NCI-H2196 (cell line): ENCODE measurements around the gene PYGL.
"Not testable (repeated sequence)": the region's sequence is repeated elsewhere in the genome, so short reads cannot be mapped to it uniquely, and the experiment has no call there.

ENCODE experiments used
- DNase-seq: peaks from one replicate; lab custom pipeline; 2025; ENCODE audit not compliant: unreplicated experiment; lab: John Stamatoyannopoulos, UW

PYGL gene

DNA sequence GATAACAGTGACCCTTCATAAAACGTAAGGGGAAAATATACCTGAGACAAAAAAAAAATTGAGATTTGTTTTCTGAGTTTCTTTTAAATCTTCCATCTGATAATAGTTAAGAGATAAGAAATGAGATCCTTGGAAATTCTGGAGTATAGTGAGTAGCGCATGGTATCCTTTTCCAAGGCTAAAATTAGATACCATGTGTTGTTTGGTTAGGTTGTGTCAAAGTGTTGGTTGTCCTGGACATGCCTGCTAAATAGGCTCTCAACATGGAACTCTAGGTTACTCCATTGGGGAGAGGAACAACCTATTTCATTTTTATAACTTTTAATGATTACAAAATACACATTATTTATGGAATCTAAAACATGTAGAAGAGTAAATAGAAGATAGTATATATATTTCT lies 14.8 kb downstream of the PYGL start:
- DNase-seq, result no peak

DNA sequence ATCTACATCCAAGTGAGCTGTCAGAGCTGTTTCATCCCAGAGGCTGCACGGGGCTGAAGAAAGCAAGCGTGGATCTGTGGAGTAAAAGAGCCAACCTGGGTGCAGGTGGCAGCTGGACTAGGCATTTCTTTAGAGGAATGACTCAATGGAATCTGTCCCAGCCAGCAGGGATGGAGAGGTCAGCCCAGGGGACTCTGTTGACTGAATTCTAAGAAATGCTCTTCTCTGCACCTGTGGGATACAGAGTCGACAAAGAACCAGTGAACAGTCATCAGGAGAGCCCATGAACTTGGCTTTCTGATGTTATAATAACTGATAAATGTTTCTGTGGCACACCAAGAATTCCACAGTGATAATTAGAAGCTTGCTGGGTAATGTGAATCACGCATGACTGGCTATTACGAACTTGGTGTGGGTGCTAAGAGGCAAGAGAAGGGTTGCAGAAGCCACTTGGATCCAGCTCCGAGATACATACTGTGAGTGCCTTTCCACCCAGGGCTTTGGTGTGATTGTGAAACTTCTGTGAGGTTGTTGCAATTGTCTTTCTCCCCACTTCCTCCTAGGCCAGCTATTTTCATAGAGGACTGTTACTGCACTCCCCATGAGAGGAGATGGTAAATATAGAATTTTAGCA lies 16.2 kb downstream of the PYGL start:
- DNase-seq, result no peak

DNA sequence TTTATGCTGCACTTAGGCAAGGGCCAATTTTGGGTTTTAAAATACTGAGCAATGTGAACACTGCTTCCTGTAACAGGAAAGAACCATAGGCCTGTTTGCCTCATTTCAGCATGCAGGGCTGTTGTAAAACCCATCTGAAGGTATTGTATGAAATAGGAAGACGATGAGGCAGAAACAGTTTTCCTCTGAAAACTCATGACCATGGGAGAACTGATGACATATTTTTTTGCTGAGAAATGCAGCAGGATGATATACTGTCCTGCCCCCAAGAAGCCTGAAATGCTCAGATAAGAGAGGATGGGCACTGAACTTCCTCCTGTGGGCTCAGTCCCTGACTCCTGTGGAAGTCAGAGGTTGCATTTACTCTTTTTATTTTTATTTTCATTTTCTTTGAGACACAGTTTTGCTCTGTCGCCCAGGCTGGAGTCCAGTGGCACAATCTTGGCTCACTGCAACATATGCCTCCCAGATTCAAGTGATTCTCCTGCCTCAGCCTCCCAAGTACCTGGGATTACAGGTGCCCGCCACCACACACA lies 17.4 kb downstream of the PYGL start:
- no peak for DNase-seq

DNA sequence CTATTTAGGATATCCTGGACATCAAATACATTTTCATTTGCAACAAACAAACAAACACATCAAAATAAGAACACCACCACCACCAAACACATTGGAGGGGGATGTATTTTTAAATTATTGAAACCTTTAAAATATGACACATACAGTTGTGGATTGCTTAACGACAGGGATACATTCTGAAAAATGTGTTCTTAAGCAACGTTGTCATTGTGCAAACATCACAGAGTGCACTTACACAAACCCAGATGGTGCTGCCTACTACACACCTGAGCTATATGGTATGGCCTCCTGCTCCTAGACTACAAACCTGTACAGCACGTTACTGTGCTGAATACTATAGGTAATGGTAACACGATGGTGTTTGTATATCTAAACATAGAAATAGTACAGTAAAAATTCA lies 19.4 kb downstream of the PYGL start:
- no peak for DNase-seq

DNA sequence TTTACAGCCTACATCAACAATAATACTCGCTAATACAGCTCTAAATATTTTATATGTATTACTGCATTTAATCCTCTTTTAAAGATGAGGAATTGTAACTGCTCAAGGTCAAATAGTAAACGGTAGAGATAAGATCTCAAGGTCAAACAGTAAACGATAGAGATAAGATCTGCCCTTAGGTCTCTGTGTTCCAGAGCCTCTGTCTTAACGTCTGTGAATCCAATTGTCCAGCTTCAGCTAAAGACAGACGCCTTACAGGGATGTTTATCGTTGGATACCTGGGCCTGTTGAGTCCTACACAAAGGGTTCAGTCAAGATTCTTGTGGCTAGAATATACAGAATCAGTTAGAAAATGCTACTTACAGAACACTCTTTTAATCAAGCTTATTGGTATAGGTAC lies 20.0 kb downstream of the PYGL start:
- DNase-seq, result no peak

DNA sequence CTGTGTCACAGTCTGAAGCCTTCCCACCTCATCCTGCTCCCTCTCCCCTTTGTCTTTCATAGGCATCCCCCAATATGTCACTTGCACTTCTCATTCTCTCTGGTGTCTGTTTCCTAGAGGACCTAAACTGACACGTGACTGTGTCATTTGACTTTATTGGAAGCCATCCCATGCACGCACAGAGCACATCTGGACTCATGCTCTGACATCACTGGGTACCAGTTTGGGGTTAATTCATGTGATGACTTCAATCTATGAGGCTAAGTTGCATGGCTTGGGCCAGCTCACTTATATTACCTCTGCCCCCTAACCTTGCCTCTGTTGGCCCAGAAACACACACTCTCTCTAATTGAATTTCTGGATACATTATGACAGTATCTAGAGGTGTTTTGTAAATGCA lies 21.5 kb downstream of the PYGL start:
- DNase-seq, result no peak

DNA sequence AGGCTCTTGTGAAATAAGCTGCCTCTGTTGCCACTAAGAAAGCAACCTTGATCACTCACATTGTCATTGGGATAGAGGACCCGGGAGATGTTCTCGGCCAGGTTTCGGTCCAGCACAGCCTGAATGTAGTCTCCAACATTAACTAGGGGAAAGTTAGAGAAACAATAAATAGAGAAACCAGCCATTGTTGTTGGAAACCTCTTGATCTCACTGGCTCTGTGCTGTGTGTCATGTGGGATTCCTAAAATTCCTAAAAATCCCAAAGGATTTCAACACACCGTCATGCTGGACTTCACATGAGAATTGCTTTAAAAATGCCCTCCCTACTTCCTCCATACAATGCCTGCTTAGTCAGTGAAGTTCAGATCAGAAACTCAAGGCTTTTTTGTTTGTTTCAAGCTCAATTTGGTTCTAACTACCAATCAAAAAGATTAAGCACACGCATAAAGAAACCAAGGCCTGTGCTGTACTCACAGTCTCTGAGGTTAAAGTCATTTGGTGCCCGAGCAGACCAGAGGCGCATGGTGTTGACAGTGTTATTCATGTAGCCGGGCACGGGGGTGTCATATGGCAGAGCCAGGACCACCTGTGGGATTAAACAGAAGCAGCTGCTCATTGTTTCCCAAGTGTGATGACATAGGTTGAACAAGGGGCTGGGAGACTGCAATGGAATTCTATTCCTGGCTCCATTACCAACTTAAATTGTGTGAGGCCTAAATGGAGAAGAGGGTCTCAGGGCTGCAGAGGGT lies 23.6 kb downstream of the PYGL start:
- DNase-seq, result no peak

DNA sequence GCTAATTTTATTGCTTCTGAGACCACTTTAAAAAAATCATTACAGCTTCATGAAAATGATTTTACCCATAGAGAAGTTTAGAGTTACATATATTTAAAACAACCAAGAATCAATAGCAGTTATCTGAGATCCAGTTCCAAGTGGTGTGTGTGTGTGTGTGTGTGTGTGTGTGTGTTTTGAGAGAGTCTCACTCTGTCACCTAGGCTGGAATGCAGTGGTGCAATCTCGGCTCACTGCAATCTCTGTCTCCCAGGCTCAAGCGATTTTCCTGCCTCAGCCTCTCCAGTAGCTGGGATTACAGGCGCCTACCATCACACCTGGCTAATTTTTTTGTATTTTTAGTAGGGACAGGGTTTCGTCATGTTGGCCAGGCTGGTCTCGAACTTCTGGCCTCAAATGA lies 24.8 kb downstream of the PYGL start:
- DNase-seq, result not testable (repeated sequence)

DNA sequence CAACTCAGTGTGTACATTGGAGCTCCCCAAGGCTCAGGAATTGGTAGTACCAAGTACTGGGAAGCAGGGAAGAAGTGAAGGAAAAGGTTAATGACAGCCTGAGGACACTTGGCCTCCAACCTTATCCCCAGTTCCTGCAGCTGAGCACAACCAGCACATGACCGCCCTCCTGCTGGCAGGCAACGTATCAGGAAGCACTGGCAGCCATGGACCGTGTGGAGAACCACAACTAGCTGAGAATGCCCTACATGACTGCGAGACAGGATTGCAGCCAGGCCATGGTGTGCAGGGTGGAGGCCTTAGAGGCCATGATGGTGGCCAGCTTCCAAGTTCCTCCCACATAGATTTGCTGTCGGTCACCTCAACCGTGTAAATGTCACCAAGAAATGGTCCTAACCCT lies 26.8 kb downstream of the PYGL start:
- no peak for DNase-seq

DNA sequence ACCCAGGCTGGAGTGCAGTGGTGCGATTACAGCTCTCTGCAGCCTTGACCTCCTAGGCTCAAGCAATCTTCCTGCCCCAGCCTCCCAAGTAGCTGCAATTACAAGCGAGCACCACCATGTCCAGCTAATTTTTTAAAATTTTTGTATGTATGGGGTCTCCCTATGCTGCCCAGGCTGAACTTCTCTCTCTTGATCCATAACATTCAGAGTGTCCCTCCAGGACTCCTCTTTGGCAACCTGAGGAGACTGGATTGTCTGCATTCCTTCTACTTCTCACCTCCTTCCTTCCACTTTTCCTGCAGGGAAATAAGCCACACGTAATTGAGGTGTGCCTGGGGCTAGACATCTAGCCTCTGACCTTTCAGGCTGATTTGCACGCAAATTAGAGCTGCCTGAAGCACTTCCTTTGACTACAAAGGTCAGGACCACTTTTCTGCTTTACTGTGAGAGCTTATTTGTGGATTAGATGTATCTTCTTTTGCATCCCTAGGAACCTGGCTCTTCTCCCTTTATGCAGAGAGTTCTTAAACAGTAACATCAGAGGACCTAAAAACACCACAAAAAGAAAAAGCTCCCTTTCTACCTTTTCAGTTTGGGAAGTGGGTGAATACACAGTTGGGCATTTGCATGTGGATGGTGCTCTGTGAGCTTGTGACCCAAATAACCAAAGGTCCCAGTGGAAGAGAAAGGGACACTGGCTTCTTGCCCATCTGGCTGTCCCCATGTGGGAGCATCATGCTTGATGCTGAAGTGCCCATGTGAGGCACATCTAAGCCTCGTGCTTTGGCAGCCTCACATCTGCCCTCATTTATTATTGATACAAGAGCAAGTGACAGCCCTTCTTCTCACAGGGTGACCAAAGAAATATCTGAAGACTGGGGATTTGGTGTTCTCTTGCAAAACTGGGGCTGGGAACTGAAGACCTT lies 33.5 kb downstream of the PYGL start:
- DNase-seq, result no peak

DNA sequence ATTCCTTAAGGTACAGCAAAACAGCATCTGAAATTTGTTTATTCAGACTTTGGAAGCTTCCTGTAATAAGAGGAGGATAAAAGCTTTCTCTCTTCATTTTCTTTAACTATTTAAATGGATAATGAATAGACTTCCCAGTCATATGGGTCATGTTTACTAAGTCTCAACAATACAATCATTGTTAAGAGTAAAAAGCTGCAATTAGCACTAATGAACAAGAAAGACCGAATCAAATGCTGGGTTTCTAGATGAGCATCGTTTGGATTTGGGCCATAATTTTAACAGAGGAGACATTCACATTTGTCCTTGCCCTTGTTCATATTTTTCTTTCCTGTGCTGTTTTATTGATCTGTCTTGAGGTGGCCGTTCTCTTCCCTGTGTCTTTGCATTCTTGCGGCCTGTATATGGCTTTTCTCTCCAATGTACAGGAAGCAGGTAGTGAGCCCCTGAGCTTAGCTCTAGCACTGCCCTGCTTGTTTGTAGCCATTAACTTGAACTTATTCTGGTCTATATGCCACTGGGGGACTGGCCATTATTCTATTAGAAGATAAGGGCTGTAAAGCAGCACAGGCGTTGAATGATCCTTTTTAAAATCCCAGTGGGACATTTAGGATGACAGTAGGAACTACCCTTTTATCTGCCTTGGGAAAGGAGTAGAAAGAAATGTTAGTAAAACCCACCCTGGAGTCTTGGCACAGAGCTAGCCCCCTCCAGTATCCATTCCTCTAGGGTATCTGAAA lies 37.8 kb downstream of the PYGL start:
- DNase-seq, result no peak

DNA sequence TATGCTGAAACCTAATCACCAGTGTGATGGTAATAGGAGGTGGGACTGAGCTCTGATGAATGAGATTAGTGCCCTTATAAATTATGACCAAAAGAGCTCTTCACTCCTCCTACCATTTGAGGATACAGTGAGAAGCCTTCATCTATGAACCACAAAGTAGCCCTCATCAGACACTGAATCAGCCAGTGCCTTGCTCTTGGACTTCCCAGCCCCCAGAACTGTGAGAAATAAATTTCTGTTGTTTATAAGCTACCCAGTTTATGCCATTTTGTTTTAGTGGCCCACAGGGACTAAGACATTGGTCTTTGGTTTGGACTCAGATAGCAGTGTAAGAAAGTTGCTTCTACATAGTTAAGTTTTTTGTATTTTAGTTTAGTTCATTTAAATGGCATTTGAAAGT lies 39.6 kb downstream of the PYGL start:
- no peak for DNase-seq

DNA sequence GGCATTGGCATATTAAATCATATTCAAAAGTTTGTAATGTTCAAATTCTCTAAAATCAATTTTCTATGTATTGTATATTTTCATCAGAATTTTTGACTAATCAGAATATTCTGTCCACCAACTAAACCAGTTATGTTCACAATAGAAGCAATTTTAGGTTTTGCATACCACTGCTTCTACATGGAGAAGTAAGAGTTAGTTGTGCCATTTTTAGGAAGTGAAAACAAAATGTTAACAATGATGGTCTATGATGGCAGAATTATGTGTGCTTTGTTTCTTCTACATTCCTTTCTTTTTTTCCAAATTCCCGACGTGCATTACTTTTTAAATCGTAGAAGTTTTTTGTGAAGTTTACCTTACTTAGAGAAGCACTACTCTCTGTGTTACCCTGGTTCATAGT lies 42.9 kb downstream of the PYGL start:
- DNase-seq, result no peak

DNA sequence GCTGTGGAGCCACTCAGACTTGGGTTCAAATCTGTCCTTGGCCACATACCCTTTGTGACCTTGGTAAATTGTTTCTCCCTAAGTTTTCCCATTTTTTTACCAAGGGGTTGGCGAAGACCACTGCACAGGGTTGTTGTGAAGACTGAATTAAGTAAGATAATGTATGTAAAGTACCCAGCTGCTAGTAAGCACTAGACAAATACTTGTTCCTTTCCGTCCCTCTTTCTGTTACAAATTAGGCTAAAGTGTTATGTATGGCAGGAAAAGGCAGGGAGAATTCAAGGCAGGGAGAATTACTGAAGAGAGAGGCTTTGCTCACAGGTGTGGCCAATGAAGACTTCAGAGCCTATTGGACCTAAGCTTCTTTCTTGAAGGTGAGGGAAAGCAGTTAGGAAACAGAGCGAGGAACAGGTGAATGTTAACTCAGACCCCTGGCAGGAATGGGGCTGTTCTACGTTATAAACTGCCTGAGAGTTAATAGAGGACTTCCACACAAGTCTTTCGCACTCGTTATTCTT lies 46.6 kb downstream of the PYGL start:
- DNase-seq, result no peak

DNA sequence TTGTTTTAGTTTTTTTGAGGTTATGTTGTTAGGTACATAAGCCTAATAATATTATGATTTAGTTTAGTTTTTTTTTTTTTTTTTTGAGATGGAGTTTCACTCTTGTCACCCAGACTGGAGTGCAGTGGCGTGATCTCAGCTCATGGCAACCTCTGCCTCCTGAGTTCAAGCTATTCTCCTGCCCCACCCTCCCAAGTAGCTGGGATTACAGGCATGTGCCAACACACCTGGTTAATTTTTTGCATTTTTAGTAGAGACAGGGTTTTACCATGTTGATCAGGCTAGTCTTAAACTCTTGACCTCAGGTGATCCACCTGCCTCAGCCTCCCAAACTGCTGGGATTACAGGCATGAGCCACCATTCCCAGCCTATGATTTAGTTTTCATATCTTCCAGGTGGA lies 47.3 kb downstream of the PYGL start:
- DNase-seq, result not testable (repeated sequence)

DNA sequence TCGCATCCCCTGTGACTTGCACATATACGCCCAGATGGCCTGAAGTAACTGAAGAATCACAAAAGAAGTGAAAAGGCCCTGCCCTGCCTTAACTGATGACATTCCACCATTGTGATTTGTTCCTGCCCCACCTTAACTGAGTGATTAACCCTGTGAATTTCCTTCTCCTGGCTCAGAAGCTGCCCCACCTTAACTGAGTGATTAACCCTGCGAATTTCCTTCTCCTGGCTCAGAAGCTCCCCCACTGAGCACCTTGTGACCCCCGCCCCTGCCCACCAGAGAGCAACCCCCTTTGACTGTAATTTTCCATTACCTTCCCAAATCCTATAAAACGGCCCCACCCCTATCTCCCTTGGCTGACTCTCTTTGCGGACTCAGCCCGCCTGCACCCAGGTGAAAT lies 47.9 kb downstream of the PYGL start:
- not testable (repeated sequence) for DNase-seq

DNA sequence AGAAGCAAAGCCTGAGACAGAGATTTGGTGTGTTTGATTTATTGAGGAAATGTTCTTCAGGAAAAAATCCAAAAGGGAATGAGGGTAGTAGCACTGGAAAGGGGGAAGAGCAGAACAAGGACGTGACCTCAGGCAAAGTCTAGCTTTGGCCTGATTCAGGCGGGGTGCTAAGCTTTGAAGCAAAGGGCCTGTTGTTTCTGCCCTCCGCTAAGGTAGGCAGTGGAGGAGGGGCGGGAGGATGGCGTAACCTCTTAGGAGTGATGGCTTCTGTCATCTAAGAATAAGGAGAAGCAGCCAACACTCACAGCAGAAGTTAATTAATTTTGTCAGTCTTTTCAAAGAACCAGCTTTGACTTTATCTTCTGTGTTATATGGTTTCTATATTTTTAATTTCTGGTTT lies 52.0 kb downstream of the PYGL start:
- no peak for DNase-seq

DNA sequence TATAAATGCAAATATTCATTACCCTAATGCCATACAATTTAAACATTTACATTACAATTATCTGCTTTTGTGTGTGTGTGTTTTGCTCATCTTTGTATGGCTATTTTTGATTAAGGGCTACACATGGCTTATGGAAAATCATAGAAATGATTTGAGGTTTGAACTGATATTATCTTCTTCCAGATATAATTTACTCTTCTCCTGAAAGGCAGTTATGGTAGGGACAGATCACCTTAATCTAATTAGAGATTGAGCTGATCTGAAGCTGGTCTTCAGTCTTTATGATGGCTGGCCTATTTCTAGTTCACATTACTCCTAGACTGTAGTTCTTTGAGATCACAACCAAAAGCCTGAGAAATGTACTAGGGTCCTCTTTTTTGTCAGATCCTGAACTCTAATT lies 56.8 kb downstream of the PYGL start:
- no peak for DNase-seq

DNA sequence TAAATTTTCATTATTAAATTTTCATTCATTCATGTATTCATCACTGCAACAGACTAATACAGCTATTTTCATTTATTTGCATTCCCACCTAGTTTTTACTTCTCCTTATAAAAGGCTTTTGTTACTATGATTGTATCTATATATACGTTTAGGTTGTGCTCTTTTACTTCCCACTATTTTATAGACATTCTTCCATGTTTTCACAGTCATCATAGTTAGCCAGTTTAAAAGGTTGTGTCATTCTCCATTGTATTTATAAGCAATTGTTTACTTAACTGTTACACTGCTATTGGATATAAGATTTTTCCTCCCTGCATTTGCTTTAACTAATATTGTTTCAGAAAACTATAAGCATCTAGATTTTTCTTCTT lies 60.5 kb downstream of the PYGL start:
- no peak for DNase-seq

DNA sequence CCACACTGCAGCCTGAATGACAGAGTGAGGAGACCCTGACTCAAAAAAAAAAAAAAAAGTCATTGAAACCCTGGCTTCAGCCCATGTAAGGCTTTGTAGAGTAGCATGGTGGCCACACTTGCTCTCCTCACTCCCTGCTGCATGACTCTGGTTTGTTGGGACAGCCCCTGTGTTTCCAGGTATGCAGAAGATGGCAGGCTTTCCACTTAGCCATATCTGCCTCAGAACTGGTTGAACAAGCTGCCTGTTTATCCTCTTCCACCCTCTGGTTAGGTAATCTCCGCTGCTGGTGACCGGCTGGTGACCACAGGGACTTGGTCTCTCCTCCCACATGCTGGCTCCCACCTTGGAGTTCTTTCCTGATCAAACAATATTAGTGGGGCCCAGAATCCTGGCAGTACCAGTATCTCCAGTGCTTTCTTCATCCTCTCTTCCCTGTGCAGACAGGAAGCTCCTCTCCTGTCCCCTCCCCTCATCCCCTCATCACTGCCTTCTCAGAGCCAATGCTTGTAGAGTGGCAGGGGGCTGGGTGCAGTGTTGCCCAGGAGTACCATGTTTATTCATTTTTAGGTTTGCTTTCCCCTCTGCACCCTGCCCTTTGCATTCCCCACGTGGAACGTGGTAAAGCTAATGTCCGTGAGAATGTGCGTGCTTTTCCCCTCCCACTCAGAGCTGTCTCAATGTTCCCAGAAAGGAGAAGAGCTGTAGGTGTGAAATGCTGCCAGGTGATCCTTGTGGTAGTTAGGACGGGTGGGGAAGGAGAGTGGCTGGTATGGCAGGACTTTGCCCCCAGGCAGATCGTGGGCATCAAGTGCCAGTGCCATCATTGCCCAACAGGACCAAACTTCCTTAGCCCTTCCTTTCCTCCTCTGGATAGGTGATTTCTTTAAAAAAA lies 61.1 kb downstream of the PYGL start:
- DNase-seq, result no peak
